NCI-H2196 (cell line): Measurements from ENCODE around the gene ADGRG2.

Experiments used
- DNase-seq: peaks from one replicate; lab custom pipeline; 2025; ENCODE audit not compliant: unreplicated experiment; lab: John Stamatoyannopoulos, UW

ADGRG2 gene

GRCh38 chrX:18956303-18957032, 165.8 kb downstream of the ADGRG2 start:
- no peak for DNase-seq

GRCh38 chrX:18955676-18956075, 166.6 kb downstream of the ADGRG2 start:
- no peak for DNase-seq

DNA sequence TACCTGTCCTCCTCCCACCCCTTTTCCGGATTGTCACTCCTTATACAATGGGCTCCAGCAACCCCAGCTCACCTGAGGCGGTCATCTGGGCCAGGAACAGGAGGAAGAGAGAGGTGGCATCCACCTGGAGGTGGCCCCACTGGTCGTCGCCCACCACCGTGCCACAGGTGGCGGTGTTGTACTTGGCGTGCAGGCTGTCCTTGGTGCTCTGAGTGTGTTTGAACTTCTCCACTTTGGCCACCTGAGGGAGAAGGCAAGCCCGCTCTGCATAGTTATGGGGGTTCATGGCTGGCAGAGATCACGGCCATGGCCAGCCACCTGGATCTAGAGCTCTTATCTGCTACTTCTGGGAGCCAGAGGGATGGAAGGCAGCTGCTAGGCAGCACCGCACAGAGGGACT, 171.2 kb downstream of the ADGRG2 start:
- no peak for DNase-seq

GRCh38 chrX:18949944-18950301, 172.3 kb downstream of the ADGRG2 start:
- DNase-seq, result no peak

- DNase-seq, result no peak
These were observed 172.9 kb downstream of the ADGRG2 start for GRCh38 chrX:18949291-18949943.

- no peak for DNase-seq
These were observed 175.7 kb downstream of the ADGRG2 start for GRCh38 chrX:18946611-18947010.

DNA sequence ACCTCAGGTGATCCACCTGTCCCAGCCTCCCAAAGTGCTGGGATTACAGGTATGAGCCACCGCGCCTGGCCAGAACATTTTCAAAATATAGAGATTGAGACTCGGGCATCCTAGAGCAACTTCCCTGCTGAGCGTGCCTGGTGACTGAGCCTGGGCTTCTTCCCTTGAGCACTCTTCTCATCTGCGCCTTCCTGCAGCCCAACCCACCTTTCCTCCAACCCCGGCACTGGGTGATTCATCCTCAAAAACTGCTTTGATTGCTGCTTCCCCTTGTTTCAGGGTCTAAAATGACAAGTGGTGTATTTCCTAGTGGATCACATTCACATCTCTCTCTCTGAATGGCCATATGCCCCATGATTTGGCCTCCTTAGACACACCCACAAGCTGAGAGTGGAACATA, 176.1 kb downstream of the ADGRG2 start:
- no peak for DNase-seq

GRCh38 chrX:18945483-18945882, 176.8 kb downstream of the ADGRG2 start:
- no peak for DNase-seq

DNA sequence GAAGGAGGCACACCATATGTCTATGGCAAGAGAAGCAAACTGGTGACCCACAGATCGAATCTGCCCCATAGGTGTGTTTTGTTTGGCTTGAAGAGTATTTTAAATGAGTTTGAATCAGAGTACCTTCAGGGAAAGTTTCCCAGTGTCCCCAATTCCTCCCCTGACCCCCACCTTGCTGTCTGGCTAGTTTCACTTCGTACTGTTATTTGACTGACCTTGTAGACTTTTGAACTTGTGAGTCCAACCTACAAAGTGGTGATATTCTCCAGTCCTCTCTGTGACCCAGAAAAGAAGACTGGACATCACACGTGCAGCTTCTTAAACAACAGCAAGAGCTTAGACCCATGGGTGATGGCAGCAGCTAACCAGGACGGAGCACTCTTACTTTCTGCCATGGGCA, 177.8 kb downstream of the ADGRG2 start:
- DNase-seq, result no peak

DNA sequence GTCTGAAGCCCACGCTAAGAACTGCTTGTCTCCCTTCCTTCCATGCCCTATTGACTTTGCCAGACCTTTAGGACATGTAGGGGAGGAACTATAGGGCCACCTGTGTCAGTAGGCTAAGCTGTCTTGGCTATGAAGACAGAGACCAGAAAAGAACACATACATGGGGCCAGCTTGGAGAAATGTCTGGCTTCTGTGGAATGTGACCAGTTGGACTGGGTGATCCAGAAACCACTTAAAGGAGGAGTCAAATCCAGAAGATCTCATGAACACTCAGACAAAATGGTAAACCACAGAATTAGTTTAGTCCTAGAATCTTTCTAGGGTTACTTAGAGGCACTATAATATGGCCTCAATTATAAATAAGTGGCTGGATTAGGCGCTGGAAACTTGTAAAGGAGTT, 180.4 kb downstream of the ADGRG2 start:
- DNase-seq, result no peak
